ENCODE results near the gene RFX5.
"Not testable (repeated sequence)": the region's sequence is repeated elsewhere in the genome, so short reads cannot be mapped to it uniquely, and the experiment has no call there.

RFX5 gene

GRCh38 chr1:151346769-151347522 is at the start of gene RFX5:
Gene RFX5 (minus strand): TSS chr1:151347252. CDS start chr1:151346320, 932 bp downstream.
- peak; percentile 70 for DNase-seq (ENCODE audit: low read depth)

- not testable (repeated sequence) for DNase-seq (ENCODE audit: low read depth)
These were observed 49.2 kb upstream of the RFX5 start for GRCh38 chr1:151396265-151396664.

GRCh38 chr1:151393583-151393982 is 46.5 kb upstream of the RFX5 start:
- no peak for DNase-seq (ENCODE audit: low read depth)

GRCh38 chr1:151391079-151391563 is 44.1 kb upstream of the RFX5 start:
- DNase-seq (ENCODE audit: low read depth): no peak

- not testable (repeated sequence) for DNase-seq (ENCODE audit: low read depth)
These were observed 43.4 kb upstream of the RFX5 start for GRCh38 chr1:151390221-151391078.

GRCh38 chr1:151386002-151386401 is 39.0 kb upstream of the RFX5 start:
- DNase-seq (ENCODE audit: low read depth): no peak

- no peak for DNase-seq (ENCODE audit: low read depth)
These were observed 37.5 kb upstream of the RFX5 start for GRCh38 chr1:151384584-151384983.

- DNase-seq (ENCODE audit: low read depth): no peak
These were observed 30.3 kb upstream of the RFX5 start for GRCh38 chr1:151377150-151377884.

GRCh38 chr1:151373196-151373595 is 26.1 kb upstream of the RFX5 start:
- DNase-seq (ENCODE audit: low read depth): no peak

- peak; percentile 46 for DNase-seq (ENCODE audit: low read depth)
These were observed 25.2 kb upstream of the RFX5 start, which contains the start of gene SELENBP1 for GRCh38 chr1:151372058-151372934. Gene SELENBP1 (minus strand): TSS chr1:151372705. CDS start chr1:151372641, 64 bp downstream.

- no peak for DNase-seq (ENCODE audit: low read depth)
These were observed 24.5 kb upstream of the RFX5 start for GRCh38 chr1:151371370-151372057.

GRCh38 chr1:151370211-151370911 is 23.3 kb upstream of the RFX5 start:
- no peak for DNase-seq (ENCODE audit: low read depth)

- DNase-seq (ENCODE audit: low read depth): no peak
These were observed 22.6 kb upstream of the RFX5 start for GRCh38 chr1:151369621-151370048.

GRCh38 chr1:151369302-151369610 is 22.2 kb upstream of the RFX5 start:
- no peak for DNase-seq (ENCODE audit: low read depth)

GRCh38 chr1:151368393-151369301 is 21.6 kb upstream of the RFX5 start:
- no peak for DNase-seq (ENCODE audit: low read depth)

GRCh38 chr1:151367658-151368392 is 20.8 kb upstream of the RFX5 start:
- no peak for DNase-seq (ENCODE audit: low read depth)

GRCh38 chr1:151364996-151365395 is 17.9 kb upstream of the RFX5 start:
- no peak for DNase-seq (ENCODE audit: low read depth)
